ENCODE measurements around the gene RBBP4. TPM values are rescaled to one million over a fixed set of nuclear protein-coding genes. Genes with fewer than 3 reads are reported as not detected.

The RBBP4 gene
- total RNA-seq, 4 donors from 2014 or later, result 40.4 to 117 (median 67.7) TPM

- 62 to 72% methylated on average over 3 of the region's 3 CpGs for WGBS, 2 donors (ENCODE audit: low coverage in 1 of 2)
- Histone ChIP-seq H3K9me3 (no peaks in the 10 kb centered on the region), H3K36me3 (peaks cover 0 to 8% (median 5%) of the 10 kb centered on the region in 4 donors), H3K4me1 (peaks cover 11 to 45% (median 33%) of the 10 kb centered on the region in 4 donors), H3K27me3 (no peaks in the 10 kb centered on the region), H3K27ac (peak overlapping the region; percentile 61 to 66 (median 64)), H3K4me3 (no peak overlapping the region)
- no peak for TF ChIP-seq CTCF (IDR thresholded peaks at IDR 0.05)
- no peak for TF ChIP-seq POLR2AphosphoS5 (IDR thresholded peaks at IDR 0.05)
- no peak for TF ChIP-seq POLR2A (IDR thresholded peaks at IDR 0.05)
- no peak for TF ChIP-seq EP300 (IDR thresholded peaks at IDR 0.05; ENCODE audit: low read depth)
- in situ Hi-C loops (cut with MboI; ENCODE audit: low pct_ligation_motif_present in 1 of 4, low pct_unique_long_range_greater_than_20kb in 1 of 4, low sequenced_read_pairs in 3 of 4), result no loop called here
- no peak for DNase-seq
- intact Hi-C loops (cut with DNase I; ENCODE audit: low total_unique reads), result no loop called here
Observed at GRCh38 chr1:32683397-32683796, 32.4 kb downstream of the RBBP4 start.

- Histone ChIP-seq H3K27me3 (no peaks in the 10 kb centered on the region), H3K36me3 (peaks cover 0 to 8% (median 5%) of the 10 kb centered on the region in 4 donors), H3K4me1 (peaks cover 11 to 45% (median 33%) of the 10 kb centered on the region in 4 donors), H3K4me3 (no peak overlapping the region), H3K27ac (peak overlapping the region; percentile 61 to 66 (median 64)), H3K9me3 (no peaks in the 10 kb centered on the region)
- WGBS, 2 donors (ENCODE audit: low coverage in 1 of 2), result 10 to 17% methylated on average over 2 of the region's 2 CpGs
- DNase-seq, result peak; percentile 60
- TF ChIP-seq EP300 (IDR thresholded peaks at IDR 0.05; ENCODE audit: low read depth) (no peak), POLR2AphosphoS5 (IDR thresholded peaks at IDR 0.05) (peak; percentile 10 to 70 (median 18)), CTCF (IDR thresholded peaks at IDR 0.05) (no peak)
- intact Hi-C loops (cut with DNase I; ENCODE audit: low total_unique reads), result no loop called here
- in situ Hi-C loops (cut with MboI; ENCODE audit: low pct_ligation_motif_present in 1 of 4, low pct_unique_long_range_greater_than_20kb in 1 of 4, low sequenced_read_pairs in 3 of 4), result no loop called here
Observed at GRCh38 chr1:32684167-32684811, 33.3 kb downstream of the RBBP4 start.

- H3K9me3 ChIP-seq, result no peaks in the 10 kb centered on the region
- no peak for TF ChIP-seq POLR2A (IDR thresholded peaks at IDR 0.05)
- no peak for TF ChIP-seq POLR2AphosphoS5 (IDR thresholded peaks at IDR 0.05)
- no peak for TF ChIP-seq EP300 (IDR thresholded peaks at IDR 0.05; ENCODE audit: low read depth)
- TF ChIP-seq CTCF (IDR thresholded peaks at IDR 0.05), result no peak
- intact Hi-C loops (cut with DNase I; ENCODE audit: low total_unique reads) (no loop called here), in situ Hi-C loops (cut with MboI; ENCODE audit: low pct_ligation_motif_present in 1 of 4, low pct_unique_long_range_greater_than_20kb in 1 of 4, low sequenced_read_pairs in 3 of 4) (no loop called here)
- H3K4me3 ChIP-seq, result no peak overlapping the region
- WGBS, 2 donors (ENCODE audit: low coverage in 1 of 2), result 61% methylated on average over 2 of the region's 2 CpGs; no CpG with 5 or more reads in 1 of the 2 donors
- H3K4me1 ChIP-seq, result peaks cover 11 to 43% (median 32%) of the 10 kb centered on the region in 4 donors
- H3K27ac ChIP-seq, result peak overlapping the region in 2 of 4 donors; percentile 62 to 65
- H3K36me3 ChIP-seq, result peaks cover 0 to 6% (median 5%) of the 10 kb centered on the region in 4 donors
- no peak for DNase-seq
- no peaks in the 10 kb centered on the region for H3K27me3 ChIP-seq
Observed at GRCh38 chr1:32685498-32685897, 34.5 kb downstream of the RBBP4 start.

GRCh38 chr1:32686387-32686786 is 35.4 kb downstream of the RBBP4 start:
- no peak for DNase-seq
- in situ Hi-C loops (cut with MboI; ENCODE audit: low pct_ligation_motif_present in 1 of 4, low pct_unique_long_range_greater_than_20kb in 1 of 4, low sequenced_read_pairs in 3 of 4) (no loop called here), intact Hi-C loops (cut with DNase I; ENCODE audit: low total_unique reads) (no loop called here)
- peaks cover 9 to 34% (median 26%) of the 10 kb centered on the region in 4 donors for H3K4me1 ChIP-seq
- no peak for TF ChIP-seq POLR2AphosphoS5 (IDR thresholded peaks at IDR 0.05)
- no peak for TF ChIP-seq EP300 (IDR thresholded peaks at IDR 0.05; ENCODE audit: low read depth)
- no peak for TF ChIP-seq POLR2A (IDR thresholded peaks at IDR 0.05)
- TF ChIP-seq CTCF (IDR thresholded peaks at IDR 0.05), result no peak
- no peak overlapping the region for H3K27ac ChIP-seq
- H3K9me3 ChIP-seq, result no peaks in the 10 kb centered on the region
- H3K4me3 ChIP-seq, result no peak overlapping the region
- WGBS, 2 donors (ENCODE audit: low coverage in 1 of 2), result 94 to 97% methylated on average over 2 of the region's 2 CpGs
- H3K36me3 ChIP-seq, result peaks cover 0 to 6% (median 2%) of the 10 kb centered on the region in 4 donors
- H3K27me3 ChIP-seq, result no peaks in the 10 kb centered on the region

Data from transverse colon (tissue), 4 donors.